ENCODE data around the gene ANLN. TPM values are rescaled to one million over a fixed set of nuclear protein-coding genes. Genes with fewer than 3 reads are reported as not detected.
A peak's percentile ranks its signal among the peaks of the same experiment; 100 is the strongest.

ANLN gene
- polyA plus RNA-seq, 3 donors, result 0.12 to 1.1 (median 0.25) TPM

GRCh38 chr7:36474283-36475010, 84.8 kb downstream of the ANLN start:
- Histone ChIP-seq H2AFZ (ENCODE audit: insufficient read depth, low read depth, low read length, poor library complexity, severe bottlenecking) (no peak overlapping the region), H3K4me2 (replicated peaks; ENCODE audit: extremely low read depth, low read length, poor library complexity, severe bottlenecking) (no peak overlapping the region), H3K79me2 (ENCODE audit: insufficient read depth, low read length) (no peaks in the 10 kb centered on the region), H3K9ac (ENCODE audit: insufficient read depth, low read length, poor library complexity, severe bottlenecking) (no peak overlapping the region), H3K4me1 (ENCODE audit: control insufficient read depth in 1 of 2, insufficient read depth in 2 of 2, low read length in 2 of 2) (peaks cover 0 to 9% of the 10 kb centered on the region in 2 donors), H3K36me3 (replicated peaks in 1 of 2; ENCODE audit: control insufficient read depth in 1 of 2, insufficient read depth in 2 of 2, low read length in 2 of 2) (no peaks in the 10 kb centered on the region), H3K27ac (ENCODE audit: low read depth in 1 of 2, low read length in 2 of 2) (no peak overlapping the region), H3K9me3 (replicated peaks in 1 of 2; ENCODE audit: control insufficient read depth in 1 of 2, insufficient read depth in 1 of 2, low read length in 2 of 2) (peaks cover 0 to 4% of the 10 kb centered on the region in 2 donors), H4K20me1 (ENCODE audit: insufficient read depth, low read length) (no peaks in the 10 kb centered on the region), H3K4me3 (replicated peaks in 1 of 3; ENCODE audit: low read depth in 2 of 3, low read length in 3 of 3) (no peak overlapping the region), H3K27me3 (ENCODE audit: control insufficient read depth in 2 of 2, insufficient read depth in 2 of 2, low read length in 2 of 2) (no peaks in the 10 kb centered on the region)
- peak in 1 of 3 donors; percentile 22 for DNase-seq
- Mint-ChIP-seq H3K9me3 (peaks cover 3 to 11% (median 6%) of the 10 kb centered on the region in 7 donors), H3K27ac (no peak overlapping the region), H3K4me3 (peak overlapping the region in 1 of 2 donors; percentile 7), H3K36me3 (no peaks in the 10 kb centered on the region), H3K4me1 (peaks cover 12% of the 10 kb centered on the region), H3K27me3 (ENCODE audit: low read depth in 3 of 3) (peaks cover 0 to 2% (median 2%) of the 10 kb centered on the region in 3 donors)
- intact Hi-C loops (cut with micrococcal nuclease), result no loop called here
- TF ChIP-seq, protein P1, sequence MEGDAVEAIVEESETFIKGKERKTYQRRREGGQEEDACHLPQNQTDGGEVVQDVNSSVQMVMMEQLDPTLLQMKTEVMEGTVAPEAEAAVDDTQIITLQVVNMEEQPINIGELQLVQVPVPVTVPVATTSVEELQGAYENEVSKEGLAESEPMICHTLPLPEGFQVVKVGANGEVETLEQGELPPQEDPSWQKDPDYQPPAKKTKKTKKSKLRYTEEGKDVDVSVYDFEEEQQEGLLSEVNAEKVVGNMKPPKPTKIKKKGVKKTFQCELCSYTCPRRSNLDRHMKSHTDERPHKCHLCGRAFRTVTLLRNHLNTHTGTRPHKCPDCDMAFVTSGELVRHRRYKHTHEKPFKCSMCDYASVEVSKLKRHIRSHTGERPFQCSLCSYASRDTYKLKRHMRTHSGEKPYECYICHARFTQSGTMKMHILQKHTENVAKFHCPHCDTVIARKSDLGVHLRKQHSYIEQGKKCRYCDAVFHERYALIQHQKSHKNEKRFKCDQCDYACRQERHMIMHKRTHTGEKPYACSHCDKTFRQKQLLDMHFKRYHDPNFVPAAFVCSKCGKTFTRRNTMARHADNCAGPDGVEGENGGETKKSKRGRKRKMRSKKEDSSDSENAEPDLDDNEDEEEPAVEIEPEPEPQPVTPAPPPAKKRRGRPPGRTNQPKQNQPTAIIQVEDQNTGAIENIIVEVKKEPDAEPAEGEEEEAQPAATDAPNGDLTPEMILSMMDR (IDR thresholded peaks at IDR 0.05), result no peak
- 1% methylated on average over 6 of the region's 6 CpGs for WGBS (ENCODE audit: insufficient coverage)

DNA sequence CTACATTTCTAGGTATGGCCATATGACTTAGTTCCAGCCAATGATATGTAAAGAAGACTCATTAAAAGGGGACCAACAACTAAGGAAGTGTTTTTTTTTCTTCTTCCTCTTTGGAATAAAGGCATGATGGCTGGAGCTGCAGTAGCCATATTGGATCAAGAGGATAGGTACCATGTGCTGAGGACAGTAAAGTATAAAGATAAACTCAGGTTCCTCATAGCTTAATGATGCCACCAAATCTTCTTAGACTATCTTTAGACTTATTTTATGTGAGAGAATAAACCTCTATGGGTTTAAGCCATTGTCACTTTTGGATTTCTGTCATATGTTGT, 85.3 kb downstream of the ANLN start:
- H4K20me1 ChIP-seq (ENCODE audit: insufficient read depth, low read length), result no peaks in the 10 kb centered on the region
- intact Hi-C loops (cut with micrococcal nuclease), result no loop called here
- H3K27ac Mint-ChIP-seq, result no peak overlapping the region

More for the DNA sequence above, 85.3 kb downstream of the ANLN start:
- Mint-ChIP-seq H3K9me3 (peaks cover 5 to 17% (median 8%) of the 10 kb centered on the region in 7 donors), H3K36me3 (no peaks in the 10 kb centered on the region), H3K4me1 (peaks cover 12% of the 10 kb centered on the region), H3K4me3 (no peak overlapping the region), H3K27me3 (ENCODE audit: low read depth in 3 of 3) (peaks cover 0 to 2% (median 2%) of the 10 kb centered on the region in 3 donors)
- Histone ChIP-seq H3K27me3 (ENCODE audit: control insufficient read depth in 2 of 2, insufficient read depth in 2 of 2, low read length in 2 of 2) (no peaks in the 10 kb centered on the region), H3K4me2 (replicated peaks; ENCODE audit: extremely low read depth, low read length, poor library complexity, severe bottlenecking) (no peak overlapping the region), H3K27ac (ENCODE audit: low read depth in 1 of 2, low read length in 2 of 2) (no peak overlapping the region), H3K79me2 (ENCODE audit: insufficient read depth, low read length) (no peaks in the 10 kb centered on the region), H2AFZ (ENCODE audit: insufficient read depth, low read depth, low read length, poor library complexity, severe bottlenecking) (no peak overlapping the region), H3K9me3 (replicated peaks in 1 of 2; ENCODE audit: control insufficient read depth in 1 of 2, insufficient read depth in 1 of 2, low read length in 2 of 2) (peaks cover 0 to 4% of the 10 kb centered on the region in 2 donors), H3K9ac (ENCODE audit: insufficient read depth, low read length, poor library complexity, severe bottlenecking) (no peak overlapping the region), H3K36me3 (replicated peaks in 1 of 2; ENCODE audit: control insufficient read depth in 1 of 2, insufficient read depth in 2 of 2, low read length in 2 of 2) (no peaks in the 10 kb centered on the region), H3K4me1 (ENCODE audit: control insufficient read depth in 1 of 2, insufficient read depth in 2 of 2, low read length in 2 of 2) (peaks cover 0 to 9% of the 10 kb centered on the region in 2 donors), H3K4me3 (replicated peaks in 1 of 3; ENCODE audit: low read depth in 2 of 3, low read length in 3 of 3) (no peak overlapping the region)
- no peak for DNase-seq
- TF ChIP-seq, protein P1 (IDR thresholded peaks at IDR 0.05), result no peak

All from CD14-positive monocyte (primary cell).